CD4-positive, alpha-beta memory T cell (primary cell): ENCODE results near the gene BCL11A. TPM values are rescaled to one million over a fixed set of nuclear protein-coding genes. Genes with fewer than 3 reads are reported as not detected.

Experiments
- CTCF ChIA-PET: fragments of 350-600 bp; sonication (Branson Sonifier 250); formaldehyde crosslinking; loops from one replicate; lab custom pipeline; 2021; ENCODE audit warnings: inconsistent platforms; ENCODE audit not compliant: partially characterized antibody; lab: Charles Lee
- POLR2A ChIA-PET: fragments of 350-600 bp; sonication (Branson Sonifier 250); formaldehyde crosslinking; loops from one replicate; lab custom pipeline; 2021; ENCODE audit not compliant: partially characterized antibody; lab: Charles Lee
- DNase-seq, 5 donors: peaks; one replicate each; pipeline versions ENCODE4 v3.0.0 to v3.0.0-alpha.2; 2020 to 2022; ENCODE audit warnings: mixed read lengths in 1 of 5
- H3K27ac ChIP-seq: one replicate; pipeline ENCODE4 v1.7.0; 2013; ENCODE audit warnings: low read depth, low read length
- H3K27me3 ChIP-seq: 2 replicates; pipeline ENCODE4 v1.7.0; 2013; ENCODE audit warnings: mild to moderate bottlenecking, low read length, moderate library complexity; ENCODE audit not compliant: insufficient read depth
- H3K36me3 ChIP-seq: 2 replicates; pipeline ENCODE4 v1.7.0; 2013; ENCODE audit warnings: mild to moderate bottlenecking, low read length, moderate library complexity; ENCODE audit not compliant: insufficient read depth
- H3K4me1 ChIP-seq: 2 replicates; pipeline ENCODE4 v1.7.0; 2013; ENCODE audit warnings: mild to moderate bottlenecking, low read length, moderate library complexity; ENCODE audit not compliant: insufficient read depth
- H3K4me3 ChIP-seq, 2 donors: one replicate each; pipeline ENCODE4 v1.7.0; 2013; ENCODE audit warnings: low read length in 2 of 2, mild to moderate bottlenecking in 1 of 2
- H3K9me3 ChIP-seq, 2 donors: one replicate each; pipeline ENCODE4 v1.7.0; 2013; ENCODE audit warnings: low read length in 2 of 2, control low read depth in 1 of 2; ENCODE audit not compliant: control insufficient read depth in 1 of 2
- H3K27ac Mint-ChIP-seq, 7 donors: one replicate each; pipeline ENCODE4 v1.8.0; 2020 to 2021; ENCODE audit warnings: mixed read lengths in 7 of 7, mild to moderate bottlenecking in 6 of 7, inconsistent platforms in 3 of 7, moderate library complexity in 3 of 7
- H3K27me3 Mint-ChIP-seq, 2 donors: one replicate each; pipeline ENCODE4 v1.8.0; 2020 to 2021; ENCODE audit warnings: mixed read lengths in 2 of 2
- H3K36me3 Mint-ChIP-seq, 2 donors: one replicate each; pipeline ENCODE4 v1.8.0; 2020 to 2021; ENCODE audit warnings: mixed read lengths in 2 of 2, inconsistent platforms in 1 of 2, mild to moderate bottlenecking in 1 of 2
- H3K4me1 Mint-ChIP-seq, 4 donors: one replicate each; pipeline ENCODE4 v1.8.0; 2020 to 2021; ENCODE audit warnings: mixed read lengths in 4 of 4, mild to moderate bottlenecking in 1 of 4
- H3K4me3 Mint-ChIP-seq, 8 donors: one replicate each; pipeline ENCODE4 v1.8.0; 2020 to 2021; ENCODE audit warnings: mixed read lengths in 8 of 8, mild to moderate bottlenecking in 7 of 8, moderate library complexity in 6 of 8, inconsistent platforms in 3 of 8
- H3K9me3 Mint-ChIP-seq, 8 donors: one replicate each; pipeline ENCODE4 v1.8.0; 2020 to 2021; ENCODE audit warnings: mixed read lengths in 8 of 8, mild to moderate bottlenecking in 5 of 8, inconsistent platforms in 3 of 8, moderate library complexity in 1 of 8
- intact Hi-C: fragments of 100-400 bp; cut with micrococcal nuclease; formaldehyde crosslinking; loops from one replicate; pipeline ENCODE4 v1.15.1; 2023
- polyA plus RNA-seq, 2 donors: library from polyadenylated mRNA; unstranded; fragments of 300-500 nt; fragmentation: Illumina TruSeq; gene quantifications; one replicate each; pipeline ENCODE4 v1.2.3, GENCODE V29; 2021
- total RNA-seq, 2 experiments: library from RNA; stranded (reverse); gene quantifications; one replicate each; pipeline ENCODE4 v1.2.3, GENCODE V29; 2021

BCL11A gene
- total and polyA plus RNA-seq, 4 experiments from 2014 or later, result 0.12 to 1.6 TPM; not detected in 2

GRCh38 chr2:60559880-60560279 lies 6.4 kb upstream of the BCL11A start:
- H3K36me3 Mint-ChIP-seq, result no peaks in the 10 kb centered on the region
- H3K4me1 Mint-ChIP-seq, result peaks cover 12 to 26% (median 20%) of the 10 kb centered on the region in 4 donors
- no peak overlapping the region for H3K4me3 Mint-ChIP-seq
- Histone ChIP-seq H3K27me3 (peaks cover 25% of the 10 kb centered on the region), H3K36me3 (no peaks in the 10 kb centered on the region), H3K4me3 (no peak overlapping the region), H3K27ac (no peak overlapping the region), H3K9me3 (no peaks in the 10 kb centered on the region), H3K4me1 (peaks cover 24% of the 10 kb centered on the region)
- intact Hi-C loops, result no loop called here
- peaks cover 0 to 5% (median 0%) of the 10 kb centered on the region in 8 donors for H3K9me3 Mint-ChIP-seq
- ChIA-PET POLR2A (no interaction called here), CTCF (interaction anchor here (1.2 to 1.4 kb wide), 2 partner anchors 22 to 25 kb away, joined by 3 to 6 read pairs; no protein-coding TSS in a partner anchor)
- no peak overlapping the region for H3K27ac Mint-ChIP-seq
- H3K27me3 Mint-ChIP-seq, result peaks cover 37 to 64% of the 10 kb centered on the region in 2 donors
- DNase-seq, result no peak

- no peak overlapping the region for H3K27ac ChIP-seq
- ChIA-PET CTCF (interaction anchor here (1.5 kb wide), 1 partner anchor 23 kb away, joined by 5 read pairs; no protein-coding TSS in a partner anchor), POLR2A (no interaction called here)
- Mint-ChIP-seq H3K4me3 (no peak overlapping the region), H3K9me3 (peaks cover 0 to 5% (median 0%) of the 10 kb centered on the region in 8 donors), H3K27me3 (peaks cover 30 to 55% of the 10 kb centered on the region in 2 donors), H3K36me3 (no peaks in the 10 kb centered on the region), H3K4me1 (peaks cover 12 to 28% (median 22%) of the 10 kb centered on the region in 4 donors), H3K27ac (no peak overlapping the region)
- intact Hi-C loops, result no loop called here
- no peak for DNase-seq
- H3K4me1 ChIP-seq, result peaks cover 34% of the 10 kb centered on the region
- H3K4me3 ChIP-seq, result no peak overlapping the region
- H3K9me3 ChIP-seq, result no peaks in the 10 kb centered on the region
- H3K27me3 ChIP-seq, result peaks cover 27% of the 10 kb centered on the region
- H3K36me3 ChIP-seq, result no peaks in the 10 kb centered on the region
Observed at GRCh38 chr2:60558536-60558935, 5.1 kb upstream of the BCL11A start.

GRCh38 chr2:60557486-60557864 lies 4.0 kb upstream of the BCL11A start:
- DNase-seq, result no peak
- peaks cover 21% of the 10 kb centered on the region for H3K27me3 ChIP-seq
- peaks cover 34 to 52% of the 10 kb centered on the region in 2 donors for H3K27me3 Mint-ChIP-seq
- peaks cover 13 to 32% (median 25%) of the 10 kb centered on the region in 4 donors for H3K4me1 Mint-ChIP-seq
- CTCF ChIA-PET, result interaction anchor here (1.0 kb wide), 1 partner anchor 16 kb away, joined by 3 read pairs; no protein-coding TSS in a partner anchor
- no peaks in the 10 kb centered on the region for H3K36me3 ChIP-seq
- peaks cover 0 to 5% (median 0%) of the 10 kb centered on the region in 8 donors for H3K9me3 Mint-ChIP-seq
- H3K4me3 ChIP-seq, result no peak overlapping the region
- no peak overlapping the region for H3K27ac Mint-ChIP-seq
- POLR2A ChIA-PET, result no interaction called here
- intact Hi-C loops, result no loop called here
- peaks cover 39% of the 10 kb centered on the region for H3K4me1 ChIP-seq
- peak overlapping the region in 6 of 8 donors; percentile 63 to 95 (median 74) for H3K4me3 Mint-ChIP-seq
- no peak overlapping the region for H3K27ac ChIP-seq
- no peaks in the 10 kb centered on the region for H3K36me3 Mint-ChIP-seq
- H3K9me3 ChIP-seq, result no peaks in the 10 kb centered on the region

- H3K36me3 ChIP-seq, result no peaks in the 10 kb centered on the region
- peaks cover 37 to 53% of the 10 kb centered on the region in 2 donors for H3K27me3 Mint-ChIP-seq
- no peak overlapping the region for H3K27ac ChIP-seq
- H3K9me3 ChIP-seq, result no peaks in the 10 kb centered on the region
- ChIA-PET POLR2A (no interaction called here), CTCF (interaction anchor here (1.0 to 1.1 kb wide), 2 partner anchors 16 to 26 kb away, joined by 3 to 5 read pairs; no protein-coding TSS in a partner anchor)
- peak overlapping the region in 1 of 2 donors; percentile 22 for H3K4me3 ChIP-seq
- H3K4me1 Mint-ChIP-seq, result peaks cover 13 to 37% (median 27%) of the 10 kb centered on the region in 4 donors
- no peaks in the 10 kb centered on the region for H3K36me3 Mint-ChIP-seq
- H3K4me3 Mint-ChIP-seq, result peak overlapping the region in 6 of 8 donors; percentile 63 to 95 (median 78)
- H3K4me1 ChIP-seq, result peaks cover 42% of the 10 kb centered on the region
- no peak overlapping the region for H3K27ac Mint-ChIP-seq
- H3K27me3 ChIP-seq, result peaks cover 21% of the 10 kb centered on the region
- DNase-seq, result no peak
- H3K9me3 Mint-ChIP-seq, result peaks cover 0 to 5% (median 0%) of the 10 kb centered on the region in 8 donors
- intact Hi-C loops, result no loop called here
Observed at GRCh38 chr2:60556576-60557485, 3.4 kb upstream of the BCL11A start.

- Histone ChIP-seq H3K9me3 (no peaks in the 10 kb centered on the region), H3K4me1 (peaks cover 47% of the 10 kb centered on the region), H3K4me3 (peak overlapping the region in 1 of 2 donors; percentile 22), H3K27me3 (peaks cover 24% of the 10 kb centered on the region), H3K27ac (no peak overlapping the region), H3K36me3 (no peaks in the 10 kb centered on the region)
- ChIA-PET POLR2A (no interaction called here), CTCF (interaction anchor here (1.1 kb wide), 1 partner anchor 26 kb away, joined by 5 read pairs; no protein-coding TSS in a partner anchor)
- Mint-ChIP-seq H3K36me3 (no peaks in the 10 kb centered on the region), H3K4me3 (peak overlapping the region in 5 of 8 donors; percentile 39 to 95 (median 81)), H3K27ac (no peak overlapping the region), H3K4me1 (peaks cover 13 to 42% (median 28%) of the 10 kb centered on the region in 4 donors), H3K9me3 (peaks cover 0 to 5% (median 0%) of the 10 kb centered on the region in 8 donors), H3K27me3 (peaks cover 38 to 52% of the 10 kb centered on the region in 2 donors)
- DNase-seq, result no peak
- intact Hi-C loops, result no loop called here
Observed at GRCh38 chr2:60556175-60556574, 2.7 kb upstream of the BCL11A start.

- Histone ChIP-seq H3K4me3 (peak overlapping the region in 1 of 2 donors; percentile 29), H3K9me3 (no peaks in the 10 kb centered on the region), H3K27me3 (peaks cover 27% of the 10 kb centered on the region), H3K36me3 (no peaks in the 10 kb centered on the region), H3K27ac (no peak overlapping the region), H3K4me1 (peaks cover 51% of the 10 kb centered on the region)
- Mint-ChIP-seq H3K36me3 (no peaks in the 10 kb centered on the region), H3K4me1 (peaks cover 13 to 44% (median 30%) of the 10 kb centered on the region in 4 donors), H3K27me3 (peaks cover 40 to 52% of the 10 kb centered on the region in 2 donors), H3K27ac (peak overlapping the region in 4 of 7 donors; percentile 20 to 75 (median 46)), H3K4me3 (peak overlapping the region; percentile 77 to 95 (median 82)), H3K9me3 (peaks cover 0 to 4% (median 0%) of the 10 kb centered on the region in 8 donors)
- ChIA-PET CTCF (interaction anchor here (1.1 kb wide), 1 partner anchor 27 kb away, joined by 5 read pairs; no protein-coding TSS in a partner anchor), POLR2A (no interaction called here)
- DNase-seq, result no peak
- intact Hi-C loops, result no loop called here
Observed at GRCh38 chr2:60555783-60556139, 2.3 kb upstream of the BCL11A start.
